ENCODE data around the gene GPR119. TPM values are rescaled to one million over a fixed set of nuclear protein-coding genes. Genes with fewer than 3 reads are reported as not detected.
A peak's percentile ranks its signal among the peaks of the same experiment; 100 is the strongest.
"Not testable (repeated sequence)": the region's sequence is repeated elsewhere in the genome, so short reads cannot be mapped to it uniquely, and the experiment has no call there.

The GPR119 gene
- total and polyA plus RNA-seq, 10 donors, result not detected

GRCh38 chrX:130339408-130340222 is 45.9 kb downstream of the GPR119 start, which contains the start of gene SLC25A14:
SLC25A14 (plus strand) TSS chrX:130339919; CDS start chrX:130340279, 360 bp downstream.
- H3K27me3 ChIP-seq (replicated peaks in 1 of 7), result no peaks in the 10 kb centered on the region
- intact Hi-C loops (cut with DNase I; ENCODE audit: low total_unique reads), result loop anchor here (5.0 kb wide), 1 partner anchor 177 kb away; no protein-coding TSS in a partner anchor
- no peaks in the 10 kb centered on the region for H3K36me3 ChIP-seq
- no peaks in the 10 kb centered on the region for H3K9me3 ChIP-seq
- TF ChIP-seq CTCF (IDR thresholded peaks at IDR 0.05 in 8 of 11, conservative IDR thresholded peaks at IDR 0.05 in 3 of 11) (no peak), POLR2AphosphoS5 (IDR thresholded peaks at IDR 0.05) (peak; percentile 62 to 78 (median 71))
- H3K4me3 ChIP-seq, result peak within 1 kb of the TSS; percentile 44 to 79 (median 66)
- WGBS, 5 donors, result 0 to 51% (median 0%) methylated on average over 26 to 55 of the region's 55 CpGs
- peaks cover 0 to 13% (median 7%) of the 10 kb centered on the region in 6 donors for H3K4me1 ChIP-seq
- H3K27ac ChIP-seq, result peak within 1 kb of the TSS in 5 of 8 donors; percentile 33 to 80 (median 60)
- DNase-seq, result peak; percentile 90

GRCh38 chrX:130338869-130339268 is 46.6 kb downstream of the GPR119 start:
- WGBS, 5 donors, result 71 to 78% (median 73%) methylated on average over 8 of the region's 8 CpGs
- intact Hi-C loops (cut with DNase I; ENCODE audit: low total_unique reads), result not testable (repeated sequence)
- peak overlapping the region; percentile 44 to 79 (median 66) for H3K4me3 ChIP-seq

GRCh38 chrX:130336531-130336930 is 48.9 kb downstream of the GPR119 start:
- Histone ChIP-seq H3K4me1 (peaks cover 0 to 13% (median 7%) of the 10 kb centered on the region in 6 donors), H3K9me3 (no peaks in the 10 kb centered on the region), H3K36me3 (no peaks in the 10 kb centered on the region), H3K27me3 (replicated peaks in 1 of 7) (peaks cover 0 to 3% (median 0%) of the 10 kb centered on the region in 7 donors), H3K27ac (no peak overlapping the region), H3K4me3 (no peak overlapping the region)
- no peak for DNase-seq
- no peak for TF ChIP-seq CTCF (IDR thresholded peaks at IDR 0.05 in 8 of 11, conservative IDR thresholded peaks at IDR 0.05 in 3 of 11)
- TF ChIP-seq POLR2AphosphoS5 (IDR thresholded peaks at IDR 0.05), result no peak
- no peak for TF ChIP-seq POLR2A (IDR thresholded peaks at IDR 0.05)
- whole genome bisulfite sequencing, 5 donors, result 61 to 73% (median 66%) methylated on average over 4 of the region's 4 CpGs
- intact Hi-C loops (cut with DNase I; ENCODE audit: low total_unique reads), result no loop called here

More at GRCh38 chrX:130338869-130339268, 46.6 kb downstream of the GPR119 start:
- not testable (repeated sequence) for DNase-seq; H3K9me3 ChIP-seq; H3K27me3 ChIP-seq (replicated peaks in 1 of 7); H3K27ac ChIP-seq; H3K36me3 ChIP-seq
- H3K4me1 ChIP-seq, result peaks cover 0 to 13% (median 7%) of the 10 kb centered on the region in 6 donors

Other genes with a start within 250 kb of the GPR119 start
- gene AIFM1, start 219.8 kb downstream of the GPR119 start, total RNA-seq, result 10 to 100 TPM; 13.4 to 27.1 (median 22.5) TPM
- gene AIFM1, start 219.8 kb downstream of the GPR119 start, polyA plus RNA-seq, result 10 to 100 TPM; 20.6 to 25.4 (median 24.8) TPM
- 1 to 10 TPM; 1.7 to 4.7 (median 2.2) TPM for gene RAB33A, start 213.7 kb downstream of the GPR119 start, total RNA-seq
- 1 to 10 TPM; 4.0 to 6.7 (median 4.4) TPM for gene RAB33A, start 213.7 kb downstream of the GPR119 start, polyA plus RNA-seq
- gene ZNF280C, start 116.8 kb downstream of the GPR119 start, total RNA-seq, result 1 to 10 TPM; 4.3 to 6.8 (median 6.4) TPM
- 1 to 10 TPM; 1.3 to 1.5 (median 1.4) TPM for gene ZNF280C, start 116.8 kb downstream of the GPR119 start, polyA plus RNA-seq
- 10 to 100 TPM in 5 of 7 donors, 1 to 10 TPM in 2; 7.7 to 15.6 (median 11.5) TPM for gene SLC25A14, start 45.8 kb downstream of the GPR119 start, total RNA-seq
- gene SLC25A14, start 45.8 kb downstream of the GPR119 start, polyA plus RNA-seq, result 10 to 100 TPM; 10.8 to 19.7 (median 14.2) TPM
- gene RBMX2, start 16.3 kb upstream of the GPR119 start, total RNA-seq, result 10 to 100 TPM; 13.4 to 19.0 (median 16.3) TPM
- gene RBMX2, start 16.3 kb upstream of the GPR119 start, polyA plus RNA-seq, result 10 to 100 TPM; 20.2 to 34.3 (median 24.3) TPM